Mammary epithelial cell (primary cell): ENCODE measurements around the gene PLD1.

Experiments
- CTCF ChIP-seq, 2 donors: IDR thresholded peaks in 1 of 2; conservative IDR thresholded peaks in 1 of 2; 2 replicates each; pipeline ENCODE4 v1.5.1; 2011 to 2012; ENCODE audit warnings: inconsistent platforms in 2 of 2, low read length in 2 of 2, mild to moderate bottlenecking in 2 of 2, control low read depth in 1 of 2, low read depth in 1 of 2; ENCODE audit not compliant: insufficient read depth in 1 of 2; ENCODE audit errors: extremely low read depth in 1 of 2
- EZH2 ChIP-seq: IDR thresholded peaks from 2 replicates; pipeline ENCODE4 v1.6.1; 2012; ENCODE audit warnings: low read length, inconsistent platforms, borderline replicate concordance

DNA sequence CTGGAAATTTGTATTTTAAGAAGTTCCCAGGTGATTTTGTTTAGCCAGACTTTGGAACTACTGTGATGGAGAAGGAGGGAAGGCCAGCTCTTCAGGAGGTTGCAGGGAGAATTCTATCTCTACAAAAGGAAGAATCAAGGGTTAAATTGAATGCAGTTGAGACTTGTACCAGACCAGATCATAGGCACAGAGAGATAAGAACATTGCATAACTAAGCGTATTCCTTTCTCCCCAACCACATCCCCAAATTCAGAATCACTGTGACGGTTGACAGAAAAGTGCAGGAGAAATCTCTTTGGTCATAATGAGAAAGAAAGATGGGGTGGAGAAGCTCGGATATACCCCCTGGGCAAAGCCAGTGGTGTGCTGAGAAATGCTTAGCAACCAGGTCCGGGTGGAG is 7.2 kb downstream of the PLD1 start:
- TF ChIP-seq CTCF (conservative IDR thresholded peaks at IDR 0.05 in 1 of 2, IDR thresholded peaks at IDR 0.05 in 1 of 2; ENCODE audit: extremely low read depth in 1 of 2, insufficient read depth in 1 of 2, low read depth in 1 of 2, low read length in 2 of 2) = no peak
- TF ChIP-seq EZH2 = no peak
